GM18870 (cell line): Measurements from ENCODE around the gene TNIK.
"Not testable (repeated sequence)": the region's sequence is repeated elsewhere in the genome, so short reads cannot be mapped to it uniquely, and the experiment has no call there.

ENCODE experiments used
- ATAC-seq: cut with Tn5 transposase; IDR thresholded peaks from one replicate; pipeline ENCODE4 v1.9.1; 2021; ENCODE audit warnings: moderate library complexity; ENCODE audit not compliant: unreplicated experiment

Gene TNIK

DNA sequence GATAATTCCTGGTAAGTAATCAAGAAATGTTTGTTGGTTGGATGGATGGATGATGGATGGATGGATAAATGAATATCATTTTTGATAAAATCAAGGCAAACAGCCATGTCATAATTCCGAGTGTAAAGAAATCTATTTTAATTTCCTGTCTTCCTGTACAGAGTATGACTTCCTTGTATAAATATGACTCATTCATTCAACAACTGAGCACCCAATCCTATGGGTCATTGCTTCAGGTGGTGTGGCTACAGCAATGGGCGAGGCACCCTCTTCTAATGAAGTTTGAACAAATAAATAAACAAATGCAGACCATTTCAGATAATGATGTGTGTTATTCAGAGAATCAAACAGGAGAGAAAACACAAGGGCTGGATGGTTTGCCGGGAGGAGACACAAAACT lies 198.7 kb downstream of the TNIK start:
- no peak for ATAC-seq

- ATAC-seq, result no peak
Measured at GRCh38 chr3:171260899-171261298, 199.3 kb downstream of the TNIK start.

GRCh38 chr3:171260466-171260865 lies 199.7 kb downstream of the TNIK start:
- no peak for ATAC-seq

- ATAC-seq, result no peak
Measured at GRCh38 chr3:171258316-171258715, 201.9 kb downstream of the TNIK start.

DNA sequence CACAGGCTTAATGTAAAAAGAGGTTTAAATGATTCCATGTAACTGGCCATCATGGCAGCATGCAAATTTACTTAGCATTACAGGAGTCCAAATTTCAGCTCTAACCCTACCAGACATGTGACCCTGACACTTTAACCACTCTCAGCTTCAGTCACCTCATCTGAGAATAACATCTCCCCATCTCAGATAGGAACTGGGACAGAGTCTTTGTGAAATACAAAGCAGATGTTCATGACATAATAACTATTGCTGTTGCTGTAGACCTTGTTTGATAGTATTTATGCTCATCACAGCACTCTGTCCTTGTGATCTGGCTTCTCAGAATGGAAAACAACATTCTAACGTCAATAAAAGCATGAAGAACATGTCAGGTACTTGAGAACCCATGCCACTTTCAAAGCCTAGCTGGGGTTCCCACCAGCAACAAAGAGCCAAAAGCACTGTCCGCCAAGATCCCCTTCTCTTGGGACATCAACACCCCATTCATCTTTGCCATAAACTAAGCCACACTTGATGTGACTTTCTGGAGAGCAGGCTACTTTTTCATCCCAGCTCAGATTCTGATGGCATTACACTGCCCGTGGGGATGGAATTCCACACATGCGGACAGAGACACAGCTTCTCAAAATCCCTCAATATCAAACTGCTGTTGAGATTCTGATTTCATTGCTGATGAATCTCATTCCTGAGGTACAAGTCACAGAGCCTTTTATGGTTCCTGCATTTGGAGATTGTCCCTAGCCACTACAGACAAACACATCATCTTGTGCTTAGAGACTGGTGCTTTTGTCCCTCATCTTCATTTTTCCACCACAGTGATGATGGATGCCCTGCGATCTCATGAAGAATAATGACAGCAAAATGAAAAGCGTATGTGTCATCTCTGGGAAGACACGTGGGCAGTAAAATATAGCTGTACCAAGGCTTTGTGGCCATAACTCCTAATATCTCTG lies 202.7 kb downstream of the TNIK start:
- ATAC-seq, result peak; percentile 51

DNA sequence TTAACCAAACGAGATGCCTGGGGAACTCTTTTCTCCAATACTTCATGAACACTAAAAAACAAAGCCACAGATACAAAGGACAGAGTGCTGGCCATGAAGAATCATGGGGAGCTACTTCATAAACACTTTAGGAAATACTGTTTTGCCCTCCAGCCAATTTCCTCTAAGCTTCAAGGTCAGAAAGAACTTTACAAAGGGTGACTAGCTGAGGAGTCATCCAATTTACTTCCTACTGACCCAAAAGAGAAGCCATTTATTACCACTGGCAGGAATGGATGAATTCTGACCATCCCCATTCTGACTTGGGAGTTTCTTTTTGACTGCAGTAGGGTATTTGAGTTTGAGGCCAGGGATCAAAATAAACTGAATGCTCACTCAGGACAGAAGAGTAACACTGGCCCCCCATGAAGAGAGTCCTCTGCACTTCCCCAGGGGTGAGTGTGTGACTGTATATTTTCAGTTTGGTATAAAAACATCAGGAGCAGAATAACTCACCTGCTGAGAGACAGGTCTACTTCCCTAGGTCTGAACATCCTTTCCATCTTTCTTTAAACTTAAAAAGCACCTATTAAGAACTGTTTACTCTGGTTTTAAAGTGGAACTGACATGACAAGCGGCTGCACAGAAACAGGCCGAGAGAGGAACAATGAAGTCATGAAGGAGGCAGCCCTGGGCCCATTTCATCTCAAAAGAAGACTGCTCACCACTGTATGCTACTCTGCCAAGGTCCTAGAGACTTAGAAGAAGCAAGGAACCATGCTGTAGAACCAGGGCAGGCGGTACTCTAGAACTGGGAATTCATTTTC lies 203.6 kb downstream of the TNIK start:
- ATAC-seq, result no peak

- ATAC-seq, result peak; percentile 63
Measured at GRCh38 chr3:171255236-171255806, 204.9 kb downstream of the TNIK start.

- ATAC-seq, result no peak
Measured at GRCh38 chr3:171254315-171254714, 205.9 kb downstream of the TNIK start.

- no peak for ATAC-seq
Measured at GRCh38 chr3:171251835-171252234, 208.4 kb downstream of the TNIK start.

- no peak for ATAC-seq
Measured at GRCh38 chr3:171250444-171250843, 209.8 kb downstream of the TNIK start.

DNA sequence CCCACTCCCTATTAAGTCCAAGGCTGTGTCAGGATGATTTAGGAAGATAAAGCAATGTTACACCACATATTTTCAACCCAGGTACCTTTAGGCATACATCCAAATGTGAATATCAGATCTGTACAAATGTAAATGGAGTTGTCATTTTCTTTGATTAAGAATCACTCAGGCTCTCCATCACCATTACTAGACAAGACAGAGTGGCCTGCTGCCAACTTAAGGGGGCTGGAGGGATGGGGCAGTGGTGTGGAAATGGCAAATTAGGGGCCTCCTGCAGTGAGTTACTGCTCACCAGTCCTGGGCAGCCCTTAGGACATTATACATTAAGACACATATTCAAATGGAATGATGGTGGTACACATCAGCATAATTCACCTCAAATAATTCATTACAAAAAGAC lies 211.0 kb downstream of the TNIK start:
- ATAC-seq, result peak; percentile 2

DNA sequence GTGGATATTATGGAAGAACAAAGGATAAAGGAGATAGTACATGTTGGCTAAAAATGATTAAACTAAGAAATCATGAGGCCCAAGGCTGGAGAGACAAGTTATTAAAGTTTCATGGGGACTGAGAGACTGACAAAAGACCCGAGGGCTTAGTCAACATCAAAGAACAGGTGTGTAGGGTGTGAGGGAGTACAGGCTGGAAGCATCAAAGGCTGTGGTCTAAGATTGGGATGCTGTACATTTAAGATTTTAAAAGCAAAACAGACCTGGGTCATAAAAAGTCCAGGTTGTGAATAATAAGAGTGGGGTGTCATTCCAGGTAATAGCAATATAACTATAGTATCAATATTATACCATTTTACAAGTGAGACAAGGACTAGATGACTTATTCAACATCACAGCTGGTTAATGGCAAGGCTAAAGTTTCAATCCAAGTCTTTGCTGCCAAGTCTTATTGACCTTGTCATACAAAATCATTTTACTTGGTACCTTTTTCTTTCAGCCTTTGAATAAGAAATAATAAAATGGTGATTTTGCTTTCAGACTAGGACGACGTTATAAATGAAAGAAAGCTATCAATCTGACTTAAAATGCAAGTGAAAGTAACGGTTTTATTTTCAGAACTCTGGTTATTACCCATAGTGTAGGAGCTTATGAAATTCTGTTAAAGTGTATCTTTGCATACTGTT lies 211.6 kb downstream of the TNIK start:
- ATAC-seq, result peak; percentile 75

GRCh38 chr3:171245796-171246765 lies 214.1 kb downstream of the TNIK start:
- ATAC-seq, result no peak

DNA sequence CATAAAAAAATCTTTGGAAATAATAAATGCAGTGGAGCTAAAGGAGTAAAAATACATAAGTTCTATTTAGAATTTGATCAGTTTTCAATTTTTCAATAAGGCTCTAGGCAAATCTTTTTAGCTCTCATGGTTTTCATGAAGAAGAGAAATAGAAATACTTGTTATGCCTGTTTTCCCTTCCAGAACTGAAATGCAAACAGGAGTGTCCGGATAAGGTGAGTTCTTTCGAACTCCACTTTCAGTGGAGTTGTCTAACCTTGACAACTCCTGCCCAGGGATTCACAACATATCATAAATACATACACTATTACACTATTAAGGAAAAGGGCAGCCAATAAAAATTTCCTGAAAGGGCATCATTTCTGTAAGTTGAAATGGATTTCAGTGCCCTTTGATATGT lies 217.3 kb downstream of the TNIK start:
- no peak for ATAC-seq

GRCh38 chr3:171242170-171242569 lies 218.0 kb downstream of the TNIK start:
- ATAC-seq, result no peak

- not testable (repeated sequence) for ATAC-seq
Measured at GRCh38 chr3:171241655-171242054, 218.6 kb downstream of the TNIK start.

- no peak for ATAC-seq
Measured at GRCh38 chr3:171240504-171240835, 219.7 kb downstream of the TNIK start.

- no peak for ATAC-seq
Measured at GRCh38 chr3:171239757-171240503, 220.3 kb downstream of the TNIK start.

DNA sequence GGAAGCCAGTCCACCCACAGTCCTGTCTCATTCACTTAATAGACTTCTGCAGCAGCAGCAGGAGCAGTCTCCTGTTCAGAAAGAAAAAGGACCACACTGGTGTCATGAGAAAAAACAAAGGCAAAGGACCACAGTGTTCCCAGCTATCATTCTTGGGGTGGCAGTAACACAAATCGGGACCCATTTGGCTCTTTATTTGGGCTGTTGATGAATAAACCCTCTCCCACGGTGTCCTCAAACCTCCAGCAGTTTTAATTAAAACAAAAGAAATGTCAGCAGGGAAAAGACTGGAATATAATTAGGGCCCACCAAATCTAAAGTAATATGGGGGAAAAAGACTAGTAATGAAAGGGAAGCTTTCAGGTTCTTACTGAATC lies 223.2 kb downstream of the TNIK start:
- ATAC-seq, result no peak
